GM12892 (cell line): ENCODE results near the gene GJA8.

Experiments
- POLR2A ChIP-seq: IDR thresholded peaks from 2 replicates; pipeline ENCODE4 v1.6.1; 2011; ENCODE audit warnings: low read depth, low read length, control low read depth
- POLR2AphosphoS5 ChIP-seq: IDR thresholded peaks from 2 replicates; pipeline ENCODE4 v1.6.1; 2011; ENCODE audit warnings: low read depth, low read length, control low read depth
- TAF1 ChIP-seq: IDR thresholded peaks from 2 replicates; pipeline ENCODE4 v1.6.1; 2011; ENCODE audit warnings: low read depth, mild to moderate bottlenecking, control low read depth, low read length, borderline replicate concordance

GRCh38 chr1:147928236-147929132 lies 25.9 kb downstream of the GJA8 start, which contains the start of gene GPR89B:
- TF ChIP-seq POLR2A, result peak; percentile 90
- TF ChIP-seq POLR2AphosphoS5, result peak; percentile 86
- TF ChIP-seq TAF1, result peak; percentile 47; the same call in 1 of the 2 replicates
